ENCODE measurements around the gene SETD5.
"Not testable (repeated sequence)": the region's sequence is repeated elsewhere in the genome, so short reads cannot be mapped to it uniquely, and the experiment has no call there.

The SETD5 gene

GRCh38 chr3:9467451-9467850, 70.0 kb downstream of the SETD5 start:
- no peak for DNase-seq (ENCODE audit: low spot score)

- DNase-seq (ENCODE audit: low spot score) = no peak
Measured at GRCh38 chr3:9468460-9468859, 71.0 kb downstream of the SETD5 start.

- no peak for DNase-seq (ENCODE audit: low spot score)
Measured at GRCh38 chr3:9469986-9470385, 72.6 kb downstream of the SETD5 start.

- no peak for DNase-seq (ENCODE audit: low spot score)
Measured at GRCh38 chr3:9473496-9474065, 76.2 kb downstream of the SETD5 start.

GRCh38 chr3:9474482-9474881, 77.1 kb downstream of the SETD5 start:
- DNase-seq (ENCODE audit: low spot score) = no peak

- DNase-seq (ENCODE audit: low spot score) = no peak
Measured at GRCh38 chr3:9476935-9477334, 79.5 kb downstream of the SETD5 start.

- DNase-seq (ENCODE audit: low spot score) = no peak
Measured at GRCh38 chr3:9480265-9480664, 82.8 kb downstream of the SETD5 start.

- DNase-seq (ENCODE audit: low spot score) = no peak
Measured at GRCh38 chr3:9485248-9485647, 87.8 kb downstream of the SETD5 start.

- no peak for DNase-seq (ENCODE audit: low spot score)
Measured at GRCh38 chr3:9491506-9491905, 94.1 kb downstream of the SETD5 start.

GRCh38 chr3:9494036-9494435, 96.6 kb downstream of the SETD5 start:
- DNase-seq (ENCODE audit: low spot score) = not testable (repeated sequence)

- DNase-seq (ENCODE audit: low spot score) = no peak
Measured at GRCh38 chr3:9496893-9497292, 99.5 kb downstream of the SETD5 start.

- DNase-seq (ENCODE audit: low spot score) = no peak
Measured at GRCh38 chr3:9497821-9498565, 100.6 kb downstream of the SETD5 start.

GRCh38 chr3:9498781-9499180, 101.4 kb downstream of the SETD5 start:
- DNase-seq (ENCODE audit: low spot score) = no peak

GRCh38 chr3:9499455-9500107, 102.2 kb downstream of the SETD5 start:
- DNase-seq (ENCODE audit: low spot score) = no peak

- DNase-seq (ENCODE audit: low spot score) = peak; percentile 27
Measured at GRCh38 chr3:9500108-9501050, 103.0 kb downstream of the SETD5 start.

- no peak for DNase-seq (ENCODE audit: low spot score)
Measured at GRCh38 chr3:9501226-9501625, 103.8 kb downstream of the SETD5 start.

GRCh38 chr3:9503283-9503682, 105.9 kb downstream of the SETD5 start:
- DNase-seq (ENCODE audit: low spot score) = peak; percentile 47

- no peak for DNase-seq (ENCODE audit: low spot score)
Measured at GRCh38 chr3:9507586-9508578, 110.5 kb downstream of the SETD5 start.

- no peak for DNase-seq (ENCODE audit: low spot score)
Measured at GRCh38 chr3:9508781-9509180, 111.4 kb downstream of the SETD5 start.

GRCh38 chr3:9512456-9513045, 115.1 kb downstream of the SETD5 start:
- no peak for DNase-seq (ENCODE audit: low spot score)

GRCh38 chr3:9514306-9514705, 116.9 kb downstream of the SETD5 start:
- DNase-seq (ENCODE audit: low spot score) = no peak

Measured in CD4-positive, alpha-beta T cell treated with Interleukin-6 at 100 ng/mL for 8 hours (primary cell).